PFSK-1 (cell line): Measurements from ENCODE around the gene KCNMA1.

Experiments used
- FOXP2 ChIP-seq: optimal IDR thresholded peaks from 2 replicates; pipeline ENCODE3; 2011; ENCODE audit warnings: borderline replicate concordance, control low read depth, inconsistent platforms; ENCODE audit not compliant: insufficient read depth; ENCODE audit errors: extremely low read length, extremely low read depth
- POLR2AphosphoS5 ChIP-seq: IDR thresholded peaks from 2 replicates; pipeline ENCODE4 v1.6.1; 2012; ENCODE audit warnings: low read depth, mild to moderate bottlenecking, control low read depth, low read length, moderate library complexity
- SIN3A ChIP-seq: IDR thresholded peaks from 2 replicates; pipeline ENCODE4 v1.6.1; 2012; ENCODE audit warnings: mild to moderate bottlenecking, low read length, moderate library complexity, borderline replicate concordance; ENCODE audit not compliant: insufficient read depth
- TAF1 ChIP-seq: IDR thresholded peaks from 2 replicates; pipeline ENCODE4 v1.6.1; 2012; ENCODE audit warnings: low read length, control low read depth, borderline replicate concordance; ENCODE audit not compliant: insufficient read depth
- TF ChIP-seq, protein P1 (sequence below), 2 experiments: IDR thresholded peaks; 2 replicates each; pipeline versions ENCODE4 v1.6.1 to v1.8.0; 2011 to 2012; ENCODE audit warnings: low read depth in 2 of 2, low read length in 2 of 2, control low read depth in 1 of 2, inconsistent platforms in 1 of 2, mild to moderate bottlenecking in 1 of 2, moderate library complexity in 1 of 2; ENCODE audit not compliant: insufficient read depth in 1 of 2

Gene KCNMA1

DNA sequence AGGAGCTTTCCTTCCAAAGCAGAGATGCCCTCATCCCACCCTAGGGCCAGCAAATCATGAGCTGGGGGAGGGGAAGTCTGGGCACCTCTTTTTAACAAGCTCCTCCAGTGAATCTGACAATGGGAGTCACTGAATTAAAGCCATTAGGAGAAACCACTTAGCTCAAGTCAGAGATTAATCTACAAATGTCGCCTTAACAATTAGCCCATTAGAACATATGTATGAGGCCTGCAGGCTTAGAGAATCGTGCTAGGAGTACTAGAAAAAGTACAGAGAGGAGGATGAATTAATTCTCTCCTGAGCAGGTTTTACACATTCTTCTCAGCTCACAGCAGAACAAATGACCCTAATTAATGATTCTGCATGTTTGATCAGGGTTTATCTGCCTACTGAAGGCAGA, 381.3 kb downstream of the KCNMA1 start:
- no peak for TF ChIP-seq TAF1
- TF ChIP-seq, protein P1, sequence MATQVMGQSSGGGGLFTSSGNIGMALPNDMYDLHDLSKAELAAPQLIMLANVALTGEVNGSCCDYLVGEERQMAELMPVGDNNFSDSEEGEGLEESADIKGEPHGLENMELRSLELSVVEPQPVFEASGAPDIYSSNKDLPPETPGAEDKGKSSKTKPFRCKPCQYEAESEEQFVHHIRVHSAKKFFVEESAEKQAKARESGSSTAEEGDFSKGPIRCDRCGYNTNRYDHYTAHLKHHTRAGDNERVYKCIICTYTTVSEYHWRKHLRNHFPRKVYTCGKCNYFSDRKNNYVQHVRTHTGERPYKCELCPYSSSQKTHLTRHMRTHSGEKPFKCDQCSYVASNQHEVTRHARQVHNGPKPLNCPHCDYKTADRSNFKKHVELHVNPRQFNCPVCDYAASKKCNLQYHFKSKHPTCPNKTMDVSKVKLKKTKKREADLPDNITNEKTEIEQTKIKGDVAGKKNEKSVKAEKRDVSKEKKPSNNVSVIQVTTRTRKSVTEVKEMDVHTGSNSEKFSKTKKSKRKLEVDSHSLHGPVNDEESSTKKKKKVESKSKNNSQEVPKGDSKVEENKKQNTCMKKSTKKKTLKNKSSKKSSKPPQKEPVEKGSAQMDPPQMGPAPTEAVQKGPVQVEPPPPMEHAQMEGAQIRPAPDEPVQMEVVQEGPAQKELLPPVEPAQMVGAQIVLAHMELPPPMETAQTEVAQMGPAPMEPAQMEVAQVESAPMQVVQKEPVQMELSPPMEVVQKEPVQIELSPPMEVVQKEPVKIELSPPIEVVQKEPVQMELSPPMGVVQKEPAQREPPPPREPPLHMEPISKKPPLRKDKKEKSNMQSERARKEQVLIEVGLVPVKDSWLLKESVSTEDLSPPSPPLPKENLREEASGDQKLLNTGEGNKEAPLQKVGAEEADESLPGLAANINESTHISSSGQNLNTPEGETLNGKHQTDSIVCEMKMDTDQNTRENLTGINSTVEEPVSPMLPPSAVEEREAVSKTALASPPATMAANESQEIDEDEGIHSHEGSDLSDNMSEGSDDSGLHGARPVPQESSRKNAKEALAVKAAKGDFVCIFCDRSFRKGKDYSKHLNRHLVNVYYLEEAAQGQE (IDR thresholded peaks at IDR 0.05; ENCODE audit: insufficient read depth in 1 of 2, low read depth in 2 of 2, low read length in 2 of 2), result no peak

DNA sequence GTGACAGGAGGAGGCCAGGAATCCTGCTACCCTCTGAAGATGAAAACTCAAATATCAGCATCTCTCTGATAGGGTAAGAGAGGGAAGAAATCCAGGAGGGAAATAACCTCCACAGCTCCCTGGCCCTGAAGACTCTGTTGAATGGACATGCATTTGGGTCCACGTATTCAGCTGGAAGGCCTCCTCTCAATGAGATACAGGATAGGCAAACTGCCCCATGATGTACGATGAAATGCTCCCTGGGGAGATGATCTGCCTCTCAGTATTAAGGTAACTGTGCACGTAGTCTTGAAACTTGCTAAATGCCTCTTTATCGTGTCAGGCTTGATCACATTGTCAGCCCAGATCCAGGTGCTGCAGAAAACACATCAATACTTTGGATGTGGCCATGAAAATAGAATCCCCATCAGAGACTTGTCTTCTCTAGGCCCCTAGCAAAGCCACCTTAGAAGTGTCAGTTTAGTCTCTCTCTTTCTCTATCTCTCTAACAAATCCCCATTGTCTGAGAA, 384.0 kb downstream of the KCNMA1 start:
- TF ChIP-seq FOXP2, result no peak
- TF ChIP-seq SIN3A, result no peak
- no peak for TF ChIP-seq TAF1

DNA sequence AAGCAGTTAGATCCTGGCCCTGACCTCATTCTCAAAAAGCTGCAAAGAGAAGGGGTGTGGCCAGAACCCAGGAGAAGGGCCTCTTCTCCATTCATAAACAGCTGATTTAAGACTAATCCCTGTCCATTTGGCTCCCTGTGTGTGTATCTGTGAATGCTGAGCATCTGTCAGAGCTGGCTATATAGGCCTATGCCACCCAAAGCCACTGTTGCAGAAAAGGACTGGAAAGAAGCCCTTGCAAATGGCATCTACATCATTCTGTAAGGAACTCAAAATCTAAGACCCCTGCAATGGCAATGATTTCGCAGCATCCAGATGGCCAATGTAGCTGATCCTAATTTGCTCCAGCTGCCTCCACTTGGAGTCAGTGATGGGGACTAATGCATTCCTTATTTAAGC, 384.5 kb downstream of the KCNMA1 start:
- TF ChIP-seq POLR2AphosphoS5 (peak; percentile 56; the same call in 1 of the 2 replicates), TAF1 (no peak), SIN3A (no peak)
- TF ChIP-seq, protein P1 (IDR thresholded peaks at IDR 0.05; ENCODE audit: insufficient read depth in 1 of 2, low read depth in 2 of 2, low read length in 2 of 2), result no peak

DNA sequence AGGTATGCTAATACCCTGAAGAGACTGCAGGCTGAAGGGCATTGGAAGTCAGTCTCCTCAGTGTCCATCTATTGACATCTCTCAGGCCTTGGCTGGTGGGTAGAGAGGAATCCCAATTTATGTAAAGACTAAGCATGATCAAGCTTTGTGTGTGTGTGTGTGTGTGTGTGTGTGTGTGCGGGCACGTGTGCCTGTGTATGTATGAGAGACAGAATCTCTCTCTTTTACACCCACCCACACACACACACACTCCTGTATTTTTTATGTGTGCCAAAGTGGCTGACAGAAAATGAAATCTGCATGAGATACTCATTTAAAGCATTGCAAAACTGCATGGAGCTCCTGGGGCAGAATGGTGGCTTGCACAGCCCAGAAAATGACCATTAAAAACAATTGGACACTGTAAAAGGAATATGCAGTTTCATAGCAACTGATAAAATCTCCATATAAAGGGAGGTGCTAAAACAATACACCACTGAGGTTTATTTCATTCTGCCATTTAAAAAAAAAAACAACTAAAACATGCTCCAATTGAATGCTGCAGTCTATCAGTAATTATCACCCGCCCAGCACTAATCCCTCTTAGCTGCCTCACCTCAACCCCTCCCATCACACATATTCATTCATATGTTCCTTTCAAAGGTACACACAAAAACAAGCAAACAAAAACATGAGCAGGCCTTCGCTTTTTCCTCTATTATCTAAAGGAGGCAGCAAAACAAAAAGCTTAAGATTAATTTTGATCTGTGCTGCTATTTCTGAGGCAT, 385.0 kb downstream of the KCNMA1 start:
- TF ChIP-seq, protein P1 (IDR thresholded peaks at IDR 0.05; ENCODE audit: insufficient read depth in 1 of 2, low read depth in 2 of 2, low read length in 2 of 2), result no peak
- TF ChIP-seq POLR2AphosphoS5 (no peak), SIN3A (no peak), TAF1 (no peak), FOXP2 (no peak)

DNA sequence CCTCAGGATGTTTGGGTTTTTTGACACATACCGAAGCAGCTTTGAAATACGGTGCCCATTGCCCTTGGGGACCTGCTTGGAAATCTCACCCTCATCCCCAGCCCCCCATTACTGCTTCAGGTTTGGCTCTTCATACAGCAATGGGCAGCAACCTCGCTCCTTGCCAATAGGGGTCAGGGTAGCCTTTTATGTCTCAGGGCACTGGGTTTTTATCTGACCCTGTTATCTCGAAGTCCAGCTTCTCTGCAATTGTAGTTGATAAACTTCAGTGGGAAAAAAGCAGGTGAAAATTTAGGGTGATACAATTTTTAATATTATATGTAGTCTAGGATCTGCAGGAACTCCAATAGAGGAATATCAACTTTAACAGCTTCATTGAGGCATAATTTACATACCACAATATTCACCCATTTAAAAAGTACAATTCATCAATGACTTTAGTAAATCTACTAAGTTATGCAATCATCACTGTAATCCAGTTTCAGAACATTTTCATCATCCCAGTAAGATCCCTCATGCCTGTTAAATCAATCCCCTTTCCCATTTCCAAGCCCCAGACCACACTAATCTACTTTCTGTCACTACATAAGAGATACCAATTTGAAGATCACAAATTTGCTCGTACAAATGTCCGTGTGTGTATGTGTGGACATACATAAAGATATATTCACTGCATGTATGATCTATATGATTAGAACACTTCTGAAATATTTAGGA, 386.2 kb downstream of the KCNMA1 start:
- TF ChIP-seq, protein P1 (IDR thresholded peaks at IDR 0.05; ENCODE audit: insufficient read depth in 1 of 2, low read depth in 2 of 2, low read length in 2 of 2), result no peak
- TF ChIP-seq TAF1 (no peak), SIN3A (no peak), POLR2AphosphoS5 (no peak), FOXP2 (no peak)
